Right lobe of liver (tissue), 4 donors: ENCODE results near the gene CLASRP.

Experiments used
- CTCF ChIP-seq, 4 donors: fragments of 200-600 bp in 3 of 4; fragments of 450-650 bp in 1 of 4; IDR thresholded peaks; one replicate each; pipeline versions ENCODE4 v1.5.1 to v1.8.0; 2016 to 2022; ENCODE audit warnings: antibody characterized with exemption in 4 of 4, mild to moderate bottlenecking in 2 of 4
- POLR2A ChIP-seq: fragments of 450-650 bp; IDR thresholded peaks from one replicate; pipeline ENCODE4 v1.6.1; 2017; ENCODE audit warnings: antibody characterized with exemption, mild to moderate bottlenecking
- donor health status: DM: no; HTN: no; CAD: no.
- donor health status: DM: no; HTN: no; CAD: no.
- donor health status: DM: no; HTN: yes; CAD: no.

- no peak for TF ChIP-seq CTCF (IDR thresholded peaks at IDR 0.05)
- no peak for TF ChIP-seq POLR2A
Observed at GRCh38 chr19:45066921-45067661, 28.2 kb downstream of the CLASRP start.
